CD14-positive monocyte (primary cell): ENCODE measurements around the gene ABHD11. TPM values are rescaled to one million over a fixed set of nuclear protein-coding genes. Genes with fewer than 3 reads are reported as not detected.
"Not testable (repeated sequence)": the region's sequence is repeated elsewhere in the genome, so short reads cannot be mapped to it uniquely, and the experiment has no call there.

ENCODE experiments used
- DNase-seq, 3 donors: peaks; one replicate each; pipeline ENCODE4 v3.0.0-alpha.2; 2011 to 2022
- H2AFZ ChIP-seq: 2 replicates; pipeline ENCODE4 v1.6.0; 2012; ENCODE audit warnings: mild to moderate bottlenecking, low read depth, low read length, inconsistent platforms; ENCODE audit not compliant: insufficient read depth, poor library complexity, severe bottlenecking
- H3K27ac ChIP-seq, 2 donors: 1 replicate in 1 of 2; 2 replicates in 1 of 2; pipeline ENCODE4 v1.5.1; 2012 to 2013; ENCODE audit warnings: low read length in 2 of 2, control low read depth in 1 of 2, inconsistent platforms in 1 of 2, low read depth in 1 of 2, mild to moderate bottlenecking in 1 of 2
- H3K27me3 ChIP-seq, 2 donors: one replicate each; pipeline versions ENCODE4 v1.6.0 to v1.6.1; 2011 to 2013; ENCODE audit warnings: low read length in 2 of 2; ENCODE audit not compliant: control insufficient read depth in 2 of 2, insufficient read depth in 2 of 2
- H3K36me3 ChIP-seq, 2 donors: replicated peaks in 1 of 2; 1 replicate in 1 of 2; 2 replicates in 1 of 2; pipeline versions ENCODE4 v1.5.1 to v1.6.1; 2012 to 2013; ENCODE audit warnings: low read length in 2 of 2, control low read depth in 1 of 2, inconsistent platforms in 1 of 2, mild to moderate bottlenecking in 1 of 2; ENCODE audit not compliant: insufficient read depth in 2 of 2, control insufficient read depth in 1 of 2
- H3K4me1 ChIP-seq, 2 donors: 1 replicate in 1 of 2; 2 replicates in 1 of 2; pipeline versions ENCODE4 v1.5.1 to v1.6.1; 2012 to 2013; ENCODE audit warnings: low read length in 2 of 2, control low read depth in 1 of 2, inconsistent platforms in 1 of 2, mild to moderate bottlenecking in 1 of 2, moderate library complexity in 1 of 2; ENCODE audit not compliant: insufficient read depth in 2 of 2, control insufficient read depth in 1 of 2
- H3K4me2 ChIP-seq: replicated peaks from 2 replicates; pipeline ENCODE3; 2012; ENCODE audit warnings: low read length, moderate library complexity, mild to moderate bottlenecking; ENCODE audit not compliant: poor library complexity, severe bottlenecking; ENCODE audit errors: extremely low read depth
- H3K4me3 ChIP-seq, 3 experiments: fragments of 200-600 bp in 1 of 3; sonication (generic) in 1 of 3; replicated peaks in 1 of 3; 1 replicate in 2 of 3; 2 replicates in 1 of 3; pipeline ENCODE4 v1.5.1; 2011 to 2013; ENCODE audit warnings: low read length in 3 of 3, mild to moderate bottlenecking in 3 of 3, control low read depth in 2 of 3, low read depth in 2 of 3, inconsistent platforms in 1 of 3, moderate library complexity in 1 of 3
- H3K79me2 ChIP-seq: 2 replicates; pipeline ENCODE4 v1.6.0; 2012; ENCODE audit warnings: mild to moderate bottlenecking, control low read depth, inconsistent platforms, low read length, moderate library complexity; ENCODE audit not compliant: insufficient read depth
- H3K9ac ChIP-seq: 2 replicates; pipeline ENCODE4 v1.6.0; 2017; ENCODE audit warnings: low read length, mild to moderate bottlenecking; ENCODE audit not compliant: insufficient read depth, poor library complexity, severe bottlenecking
- H3K9me3 ChIP-seq, 2 donors: replicated peaks in 1 of 2; 1 replicate in 1 of 2; 2 replicates in 1 of 2; pipeline versions ENCODE4 v1.5.1 to v1.6.1; 2012 to 2013; ENCODE audit warnings: low read length in 2 of 2, control low read depth in 1 of 2; ENCODE audit not compliant: control insufficient read depth in 1 of 2, insufficient read depth in 1 of 2
- H4K20me1 ChIP-seq: 2 replicates; pipeline ENCODE4 v1.6.0; 2012; ENCODE audit warnings: mild to moderate bottlenecking, low read length, control low read depth, moderate library complexity; ENCODE audit not compliant: insufficient read depth
- H3K27ac Mint-ChIP-seq, 7 donors: one replicate each; pipeline ENCODE4 v1.8.0; 2020; ENCODE audit warnings: mild to moderate bottlenecking in 7 of 7, mixed read lengths in 7 of 7, moderate library complexity in 6 of 7, inconsistent platforms in 2 of 7
- H3K27me3 Mint-ChIP-seq, 3 donors: one replicate each; pipeline ENCODE4 v1.8.0; 2021 to 2022; ENCODE audit warnings: low read depth in 3 of 3, mild to moderate bottlenecking in 3 of 3, mixed read lengths in 3 of 3, moderate library complexity in 3 of 3, inconsistent platforms in 1 of 3
- H3K36me3 Mint-ChIP-seq, 2 donors: one replicate each; pipeline ENCODE4 v1.8.0; 2020; ENCODE audit warnings: mixed read lengths in 2 of 2, inconsistent platforms in 1 of 2, mild to moderate bottlenecking in 1 of 2
- H3K4me1 Mint-ChIP-seq: one replicate; pipeline ENCODE4 v1.8.0; 2020; ENCODE audit warnings: mild to moderate bottlenecking, mixed read lengths
- H3K4me3 Mint-ChIP-seq, 2 donors: one replicate each; pipeline ENCODE4 v1.8.0; 2020; ENCODE audit warnings: mild to moderate bottlenecking in 2 of 2, mixed read lengths in 2 of 2, moderate library complexity in 1 of 2
- H3K9me3 Mint-ChIP-seq, 7 donors: one replicate each; pipeline ENCODE4 v1.8.0; 2020 to 2022; ENCODE audit warnings: mixed read lengths in 7 of 7, mild to moderate bottlenecking in 6 of 7, moderate library complexity in 6 of 7, inconsistent platforms in 2 of 7
- WGBS: methylation state at CpG from one replicate; pipeline ENCODE4 v1.1.5; 2013; ENCODE audit warnings: missing lambda C conversion rate; ENCODE audit not compliant: insufficient coverage; 5-methylcytosine and 5-hydroxymethylcytosine counted together
- intact Hi-C, 2 donors: fragments of 100-400 bp; cut with micrococcal nuclease; formaldehyde crosslinking; loops; one replicate each; pipeline versions ENCODE4 v1.15.0 to v1.15.1; 2023
- polyA plus RNA-seq, 3 donors: library from polyadenylated mRNA; depleted of rRNA in 1 of 3; unstranded in 2 of 3; stranded (reverse) in 1 of 3; fragments of 300-500 nt in 2 of 3; fragments of >200 nt in 1 of 3; fragmentation: Illumina TruSeq in 2 of 3; gene quantifications; 1 replicate in 2 of 3; 2 replicates in 1 of 3; pipeline ENCODE4 v1.2.3, GENCODE V29; 2012 to 2021
- TF ChIP-seq, protein P1 (sequence below): fragments of 200-600 bp; IDR thresholded peaks from one replicate; pipeline ENCODE4 v1.8.0; 2022; ENCODE audit warnings: antibody characterized with exemption, mild to moderate bottlenecking

Gene ABHD11
- polyA plus RNA-seq, 3 donors, result 20.3 to 23.5 (median 22.1) TPM

DNA sequence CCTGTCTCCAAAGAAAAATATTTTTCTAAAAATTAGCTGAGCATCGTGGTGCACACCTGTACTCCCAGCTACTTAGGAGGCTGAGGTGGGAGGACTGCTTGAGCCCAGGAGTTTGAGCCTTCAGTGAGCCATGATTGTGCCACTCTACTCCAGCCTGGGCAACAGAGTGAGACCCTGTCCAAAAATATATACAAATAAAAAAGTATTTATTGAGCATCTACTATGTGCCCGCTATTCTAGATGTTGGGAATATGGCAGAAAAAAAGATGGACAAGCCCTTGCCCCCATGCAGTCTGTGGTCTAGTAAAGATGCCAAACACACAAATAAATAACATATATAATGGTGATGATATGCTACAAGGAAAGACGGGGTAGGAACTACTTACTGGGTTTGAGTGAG lies 14.8 kb downstream of the ABHD11 start:
- no CpG with 5 or more reads among the region's 3 CpGs for WGBS
- no peak overlapping the region for H3K4me2 ChIP-seq
- no peaks in the 10 kb centered on the region for H3K9me3 ChIP-seq
- H3K9ac ChIP-seq, result no peak overlapping the region
- H3K36me3 ChIP-seq, result no peaks in the 10 kb centered on the region
- Mint-ChIP-seq H3K27ac (no peak overlapping the region), H3K4me3 (peak overlapping the region in 1 of 2 donors; percentile 72), H3K27me3 (peaks cover 55 to 64% (median 61%) of the 10 kb centered on the region in 3 donors), H3K36me3 (peaks cover 4 to 5% of the 10 kb centered on the region in 2 donors), H3K4me1 (peaks cover 11% of the 10 kb centered on the region), H3K9me3 (peaks cover 0 to 14% (median 8%) of the 10 kb centered on the region in 7 donors)
- no peaks in the 10 kb centered on the region for H3K79me2 ChIP-seq
- TF ChIP-seq, protein P1, sequence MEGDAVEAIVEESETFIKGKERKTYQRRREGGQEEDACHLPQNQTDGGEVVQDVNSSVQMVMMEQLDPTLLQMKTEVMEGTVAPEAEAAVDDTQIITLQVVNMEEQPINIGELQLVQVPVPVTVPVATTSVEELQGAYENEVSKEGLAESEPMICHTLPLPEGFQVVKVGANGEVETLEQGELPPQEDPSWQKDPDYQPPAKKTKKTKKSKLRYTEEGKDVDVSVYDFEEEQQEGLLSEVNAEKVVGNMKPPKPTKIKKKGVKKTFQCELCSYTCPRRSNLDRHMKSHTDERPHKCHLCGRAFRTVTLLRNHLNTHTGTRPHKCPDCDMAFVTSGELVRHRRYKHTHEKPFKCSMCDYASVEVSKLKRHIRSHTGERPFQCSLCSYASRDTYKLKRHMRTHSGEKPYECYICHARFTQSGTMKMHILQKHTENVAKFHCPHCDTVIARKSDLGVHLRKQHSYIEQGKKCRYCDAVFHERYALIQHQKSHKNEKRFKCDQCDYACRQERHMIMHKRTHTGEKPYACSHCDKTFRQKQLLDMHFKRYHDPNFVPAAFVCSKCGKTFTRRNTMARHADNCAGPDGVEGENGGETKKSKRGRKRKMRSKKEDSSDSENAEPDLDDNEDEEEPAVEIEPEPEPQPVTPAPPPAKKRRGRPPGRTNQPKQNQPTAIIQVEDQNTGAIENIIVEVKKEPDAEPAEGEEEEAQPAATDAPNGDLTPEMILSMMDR, result no peak
- H2AFZ ChIP-seq, result no peak overlapping the region
- intact Hi-C loops, result loop anchor here in 1 of 2 donors (5.0 kb wide), 1 partner anchor 57 kb away; the partner anchor contains the start of gene VPS37D
- H4K20me1 ChIP-seq, result no peaks in the 10 kb centered on the region
- H3K27me3 ChIP-seq, result peaks cover 22 to 76% of the 10 kb centered on the region in 2 donors
- DNase-seq, result no peak
- no peak overlapping the region for H3K4me3 ChIP-seq
- no peak overlapping the region for H3K27ac ChIP-seq
- peaks cover 5 to 11% of the 10 kb centered on the region in 2 donors for H3K4me1 ChIP-seq

DNA sequence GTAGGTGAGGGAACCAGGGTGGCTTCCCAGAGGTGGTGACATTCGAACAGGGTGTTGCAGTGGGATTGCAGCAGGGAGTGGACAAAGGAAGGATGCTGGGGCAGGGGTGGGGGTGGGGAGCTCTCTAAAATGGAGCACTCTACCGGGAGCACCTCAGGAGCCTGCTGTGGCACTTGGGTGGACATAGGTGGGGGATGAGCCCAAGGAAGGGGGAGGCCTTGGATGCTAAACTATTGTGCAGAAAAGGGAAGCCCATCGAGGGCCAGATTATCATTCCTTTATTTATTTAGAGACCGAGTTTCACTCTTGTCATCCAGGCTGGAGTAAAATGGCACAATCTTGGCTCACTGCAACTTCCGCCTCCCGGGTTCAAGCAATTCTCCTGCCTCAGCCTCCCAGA lies 15.8 kb downstream of the ABHD11 start:
- H3K79me2 ChIP-seq, result no peaks in the 10 kb centered on the region
- no peaks in the 10 kb centered on the region for H3K9me3 ChIP-seq
- Mint-ChIP-seq H3K36me3 (peaks cover 4 to 5% of the 10 kb centered on the region in 2 donors), H3K4me3 (peak overlapping the region in 1 of 2 donors; percentile 55), H3K9me3 (peaks cover 0 to 17% (median 11%) of the 10 kb centered on the region in 7 donors), H3K27me3 (peaks cover 54 to 65% (median 60%) of the 10 kb centered on the region in 3 donors), H3K27ac (no peak overlapping the region), H3K4me1 (peaks cover 16% of the 10 kb centered on the region)
- 50% methylated on average over 1 of the region's 6 CpGs for WGBS
- peaks cover 17 to 76% of the 10 kb centered on the region in 2 donors for H3K27me3 ChIP-seq
- no peak for DNase-seq
- peaks cover 15 to 22% of the 10 kb centered on the region in 2 donors for H3K4me1 ChIP-seq
- TF ChIP-seq, protein P1, result no peak
- no peak overlapping the region for H2AFZ ChIP-seq
- H3K27ac ChIP-seq, result no peak overlapping the region
- no peak overlapping the region for H3K9ac ChIP-seq
- H3K4me2 ChIP-seq, result no peak overlapping the region
- no peaks in the 10 kb centered on the region for H4K20me1 ChIP-seq
- intact Hi-C loops, result loop anchor here in 1 of 2 donors (5.0 kb wide), 1 partner anchor 55 kb away; the partner anchor contains the start of gene VPS37D
- no peaks in the 10 kb centered on the region for H3K36me3 ChIP-seq
- H3K4me3 ChIP-seq, result no peak overlapping the region

DNA sequence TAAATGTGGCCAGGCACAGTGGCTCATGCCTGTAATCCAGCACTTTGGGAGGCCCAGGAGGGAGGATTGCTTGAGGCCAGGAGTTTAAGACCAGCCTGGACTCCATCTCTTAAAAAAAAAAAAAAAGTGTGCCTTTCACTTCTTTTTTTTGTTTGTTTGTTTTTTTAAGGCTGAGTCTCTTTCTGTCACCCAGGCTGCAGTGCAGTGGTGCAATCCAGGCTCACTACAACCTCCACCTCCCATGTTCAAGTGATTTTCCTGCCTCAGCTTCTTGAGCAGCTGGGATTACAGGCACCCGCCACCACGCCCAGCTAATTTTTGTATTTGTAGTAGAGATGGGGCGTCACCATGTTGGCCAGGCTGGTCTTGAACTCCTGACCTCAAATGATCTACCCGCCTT lies 16.4 kb downstream of the ABHD11 start:
- not testable (repeated sequence) for DNase-seq, H3K79me2 ChIP-seq, H3K9me3 ChIP-seq, H3K36me3 Mint-ChIP-seq, H4K20me1 ChIP-seq, H3K4me3 ChIP-seq, H3K36me3 ChIP-seq, H3K9ac ChIP-seq, H2AFZ ChIP-seq, H3K27ac ChIP-seq, H3K4me2 ChIP-seq
- H3K9me3 Mint-ChIP-seq, result peaks cover 0 to 19% (median 11%) of the 10 kb centered on the region in 7 donors
- peaks cover 21 to 28% of the 10 kb centered on the region in 2 donors for H3K4me1 ChIP-seq
- H3K27me3 Mint-ChIP-seq, result peaks cover 52 to 66% (median 61%) of the 10 kb centered on the region in 3 donors
- peaks cover 22% of the 10 kb centered on the region for H3K4me1 Mint-ChIP-seq
- H3K27ac Mint-ChIP-seq, result peak overlapping the region in 1 of 7 donors; percentile 58
- peaks cover 19 to 79% of the 10 kb centered on the region in 2 donors for H3K27me3 ChIP-seq
- peak overlapping the region in 1 of 2 donors; percentile 92 for H3K4me3 Mint-ChIP-seq
- 90% methylated on average over 2 of the region's 4 CpGs for WGBS
- intact Hi-C loops, result loop anchor here in 1 of 2 donors (5.0 kb wide), 1 partner anchor 55 kb away; the partner anchor contains the start of gene VPS37D
